Left lung (tissue), 10 donors: ENCODE results near the gene R3HDM4. TPM values are rescaled to one million over a fixed set of nuclear protein-coding genes. Genes with fewer than 3 reads are reported as not detected.
"Not testable (repeated sequence)": the region's sequence is repeated elsewhere in the genome, so short reads cannot be mapped to it uniquely, and the experiment has no call there.

Experiments
- ATAC-seq: fragments of 200-7000 bp; cut with Tn5 transposase; one replicate; pipeline ENCODE4 v1.9.1; 2020; ENCODE audit warnings: moderate library complexity
- DNase-seq, 4 donors: peaks; one replicate each; pipeline ENCODE4 v3.0.0-alpha.2; 2013 to 2020
- H3K27ac ChIP-seq, 2 donors: fragments of 200-600 bp; sonication (generic) in 1 of 2; one replicate each; pipeline versions ENCODE4 v1.5.0 to v1.8.0; 2020 to 2021
- H3K27me3 ChIP-seq, 2 donors: fragments of 200-600 bp; sonication (generic) in 1 of 2; one replicate each; pipeline versions ENCODE4 v1.5.0 to v1.8.0; 2020 to 2021
- H3K36me3 ChIP-seq, 2 donors: fragments of 200-600 bp; sonication (generic) in 1 of 2; one replicate each; pipeline versions ENCODE4 v1.5.0 to v1.8.0; 2020 to 2021
- H3K4me1 ChIP-seq, 2 donors: fragments of 200-600 bp; one replicate each; pipeline ENCODE4 v1.8.0; 2021
- H3K4me3 ChIP-seq, 2 donors: fragments of 200-600 bp; sonication (generic) in 1 of 2; one replicate each; pipeline versions ENCODE4 v1.5.0 to v1.8.0; 2020 to 2021; ENCODE audit warnings: mild to moderate bottlenecking in 1 of 2
- H3K9me3 ChIP-seq, 2 donors: fragments of 200-600 bp; sonication (generic) in 1 of 2; one replicate each; pipeline versions ENCODE4 v1.5.0 to v1.8.0; 2020 to 2021
- CTCF ChIP-seq, 2 donors: fragments of 200-600 bp; sonication (generic) in 1 of 2; IDR thresholded peaks; one replicate each; pipeline versions ENCODE4 v1.5.0 to v1.8.0; 2021; ENCODE audit warnings: antibody characterized with exemption in 2 of 2
- intact Hi-C, 2 donors: fragments of 100-400 bp; cut with DNase I; formaldehyde crosslinking; loops; one replicate each; pipeline versions ENCODE4 v1.11.2 to v1.14.2; 2022
- polyA plus RNA-seq, 6 donors: library from polyadenylated mRNA; unstranded; fragments of 120-200 nt; gene quantifications; one replicate each; pipeline ENCODE4 v1.2.1, GENCODE V29; 2013; ENCODE audit not compliant: insufficient read length in 6 of 6
- total RNA-seq, 2 donors: library from RNA; stranded (reverse); fragmentation: NEBNext Ultra II Directional; extraction: Animal tissue kit (Norgen Biotek cat#: 25700); gene quantifications; one replicate each; pipeline ENCODE4 v1.2.1, GENCODE V29; 2021
- donor health status: DM: no; HTN: yes; CAD: no.
- donor health status: DM: no; HTN: no; CAD: no.

Gene R3HDM4
- total and polyA plus RNA-seq, 8 donors, result 28.8 to 66.3 (median 39.0) TPM

GRCh38 chr19:855142-855541 lies 57.9 kb downstream of the R3HDM4 start:
- Histone ChIP-seq H3K4me3 (no peak overlapping the region), H3K27ac (no peak overlapping the region), H3K36me3 (no peaks in the 10 kb centered on the region), H3K27me3 (peaks cover 9 to 58% of the 10 kb centered on the region in 2 donors), H3K9me3 (no peaks in the 10 kb centered on the region), H3K4me1 (peaks cover 6 to 46% of the 10 kb centered on the region in 2 donors)
- no peak for TF ChIP-seq CTCF (IDR thresholded peaks at IDR 0.05)
- intact Hi-C loops, result loop anchor here in 1 of 2 donors (5.0 to 10.0 kb wide), 2 partner anchors 62 to 90 kb away; partner anchors contain the start of gene KISS1R
- DNase-seq (no peak), ATAC-seq (no peak)

- ATAC-seq, result no peak
- Histone ChIP-seq H3K27me3 (peaks cover 9 to 52% of the 10 kb centered on the region in 2 donors), H3K4me1 (peaks cover 6 to 40% of the 10 kb centered on the region in 2 donors), H3K9me3 (no peaks in the 10 kb centered on the region), H3K27ac (no peak overlapping the region), H3K36me3 (no peaks in the 10 kb centered on the region), H3K4me3 (no peak overlapping the region)
- intact Hi-C loops, result loop anchor here in 1 of 2 donors (10.0 kb wide), 1 partner anchor 90 kb away; no protein-coding TSS in a partner anchor
- no peak for DNase-seq
- TF ChIP-seq CTCF (IDR thresholded peaks at IDR 0.05), result no peak
Observed at GRCh38 chr19:854549-854948, 58.5 kb downstream of the R3HDM4 start.

GRCh38 chr19:853614-854220 lies 59.3 kb downstream of the R3HDM4 start:
- ATAC-seq, DNase-seq, H3K9me3 ChIP-seq, H3K36me3 ChIP-seq, H3K27ac ChIP-seq, H3K4me3 ChIP-seq: not testable (repeated sequence)
- intact Hi-C loops, result loop anchor here in 1 of 2 donors (10.0 kb wide), 1 partner anchor 89 kb away; no protein-coding TSS in a partner anchor
- peaks cover 9 to 45% of the 10 kb centered on the region in 2 donors for H3K27me3 ChIP-seq
- peaks cover 6 to 32% of the 10 kb centered on the region in 2 donors for H3K4me1 ChIP-seq

- H3K36me3 ChIP-seq, result no peaks in the 10 kb centered on the region
- H3K4me3 ChIP-seq, result peak overlapping the region in 1 of 2 donors; percentile 24
- DNase-seq (no peak), ATAC-seq (no peak)
- H3K27ac ChIP-seq, result no peak overlapping the region
- H3K4me1 ChIP-seq, result peaks cover 6 to 36% of the 10 kb centered on the region in 2 donors
- peaks cover 9 to 48% of the 10 kb centered on the region in 2 donors for H3K27me3 ChIP-seq
- TF ChIP-seq CTCF (IDR thresholded peaks at IDR 0.05), result no peak
- intact Hi-C loops, result loop anchor here in 1 of 2 donors (10.0 kb wide), 1 partner anchor 88 kb away; no protein-coding TSS in a partner anchor
- no peaks in the 10 kb centered on the region for H3K9me3 ChIP-seq
Observed at GRCh38 chr19:853014-853585, 59.9 kb downstream of the R3HDM4 start.

- peak within 1 kb of the TSS in 1 of 2 donors; percentile 24 for H3K4me3 ChIP-seq
- peak within 1 kb of the TSS in 1 of 2 donors; percentile 48 for H3K27ac ChIP-seq
- peaks cover 9 to 49% of the 10 kb centered on the region in 2 donors for H3K27me3 ChIP-seq
Observed at GRCh38 chr19:852136-853013, 60.6 kb downstream of the R3HDM4 start, which contains the start of gene ELANE. TSS of gene ELANE (plus strand) at chr19:852303. CDS start at chr19:852329, 26 bp downstream.

More at GRCh38 chr19:852136-853013, 60.6 kb downstream of the R3HDM4 start, which contains the start of gene ELANE:
- intact Hi-C loops, result loop anchor here in 1 of 2 donors (10.0 kb wide), 1 partner anchor 88 kb away; no protein-coding TSS in a partner anchor
- H3K4me1 ChIP-seq, result peaks cover 6 to 43% of the 10 kb centered on the region in 2 donors
- H3K36me3 ChIP-seq, result no peaks in the 10 kb centered on the region
- ATAC-seq (no peak), DNase-seq (peak in 1 of 4 donors; percentile 88)
- H3K9me3 ChIP-seq, result no peaks in the 10 kb centered on the region
- no peak for TF ChIP-seq CTCF (IDR thresholded peaks at IDR 0.05)
